Neural progenitor cell (in vitro differentiated cells): ENCODE data around the gene QKI.

ENCODE experiments used
- EZH2 ChIP-seq: fragments of 200-600 bp; sonication (generic); IDR thresholded peaks from 2 replicates; pipeline ENCODE4 v1.6.1; 2017; ENCODE audit warnings: antibody characterized with exemption, mild to moderate bottlenecking, moderate library complexity
- TF ChIP-seq, protein P1 (sequence below): fragments of 200-600 bp; sonication (generic); IDR thresholded peaks from 2 replicates; pipeline ENCODE4 v1.5.1; 2017; ENCODE audit warnings: antibody characterized with exemption, mild to moderate bottlenecking

DNA sequence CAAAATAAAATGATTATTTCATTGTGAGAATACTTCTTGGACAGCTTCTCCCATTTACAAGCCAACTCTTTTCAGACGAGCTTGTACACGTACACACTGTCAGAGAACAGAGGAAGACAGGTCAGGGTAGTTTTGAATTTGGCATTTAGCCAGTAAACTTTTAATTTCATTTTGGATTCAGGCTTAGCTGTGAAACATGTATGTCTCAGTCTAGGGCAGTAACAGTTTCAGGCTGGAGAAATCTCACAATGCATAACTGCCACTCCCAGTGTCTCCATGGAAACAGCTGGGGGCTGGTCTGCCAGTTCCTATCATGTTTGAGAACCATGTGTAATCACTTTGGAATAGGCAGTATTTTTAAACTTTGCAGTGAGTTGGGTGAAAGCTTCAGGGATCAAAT, 22.0 kb upstream of the QKI start:
- TF ChIP-seq, protein P1, sequence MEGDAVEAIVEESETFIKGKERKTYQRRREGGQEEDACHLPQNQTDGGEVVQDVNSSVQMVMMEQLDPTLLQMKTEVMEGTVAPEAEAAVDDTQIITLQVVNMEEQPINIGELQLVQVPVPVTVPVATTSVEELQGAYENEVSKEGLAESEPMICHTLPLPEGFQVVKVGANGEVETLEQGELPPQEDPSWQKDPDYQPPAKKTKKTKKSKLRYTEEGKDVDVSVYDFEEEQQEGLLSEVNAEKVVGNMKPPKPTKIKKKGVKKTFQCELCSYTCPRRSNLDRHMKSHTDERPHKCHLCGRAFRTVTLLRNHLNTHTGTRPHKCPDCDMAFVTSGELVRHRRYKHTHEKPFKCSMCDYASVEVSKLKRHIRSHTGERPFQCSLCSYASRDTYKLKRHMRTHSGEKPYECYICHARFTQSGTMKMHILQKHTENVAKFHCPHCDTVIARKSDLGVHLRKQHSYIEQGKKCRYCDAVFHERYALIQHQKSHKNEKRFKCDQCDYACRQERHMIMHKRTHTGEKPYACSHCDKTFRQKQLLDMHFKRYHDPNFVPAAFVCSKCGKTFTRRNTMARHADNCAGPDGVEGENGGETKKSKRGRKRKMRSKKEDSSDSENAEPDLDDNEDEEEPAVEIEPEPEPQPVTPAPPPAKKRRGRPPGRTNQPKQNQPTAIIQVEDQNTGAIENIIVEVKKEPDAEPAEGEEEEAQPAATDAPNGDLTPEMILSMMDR, result no peak
- TF ChIP-seq EZH2, result no peak
